Adrenal gland (tissue), 12 donors: Measurements from ENCODE around the gene BSG. TPM values are rescaled to one million over a fixed set of nuclear protein-coding genes. Genes with fewer than 3 reads are reported as not detected.

Source experiments
- DNase-seq, 7 donors: peaks; one replicate each; pipeline ENCODE4 v3.0.0-alpha.2; 2019 to 2020
- H3K27ac ChIP-seq, 5 donors: fragments of 200-600 bp; sonication (generic) in 4 of 5; 1 replicate in 3 of 5; 2 replicates in 2 of 5; pipeline versions ENCODE4 v1.5.1 to v1.8.0; 2016 to 2020; ENCODE audit warnings: mild to moderate bottlenecking in 1 of 5
- H3K27me3 ChIP-seq: fragments of 200-600 bp; 2 replicates; pipeline ENCODE4 v1.8.0; 2021
- H3K36me3 ChIP-seq, 2 donors: fragments of 200-600 bp; replicated peaks in 1 of 2; 1 replicate in 1 of 2; 2 replicates in 1 of 2; pipeline versions ENCODE4 v1.5.1 to v1.8.0; 2018 to 2022
- H3K4me1 ChIP-seq, 2 donors: fragments of 200-600 bp; replicated peaks in 1 of 2; 1 replicate in 1 of 2; 2 replicates in 1 of 2; pipeline versions ENCODE4 v1.5.1 to v1.8.0; 2018 to 2021
- H3K4me3 ChIP-seq, 4 donors: fragments of 200-600 bp; sonication (generic) in 3 of 4; one replicate each; pipeline ENCODE4 v1.5.1; 2016 to 2018
- H3K9me3 ChIP-seq, 3 donors: fragments of 200-600 bp; sonication (generic) in 1 of 3; replicated peaks in 1 of 3; 1 replicate in 2 of 3; 2 replicates in 1 of 3; pipeline versions ENCODE4 v1.5.1 to v1.8.0; 2016 to 2021
- POLR2A ChIP-seq, 2 donors: fragments of 450-650 bp; IDR thresholded peaks; one replicate each; pipeline ENCODE4 v1.6.1; 2017; ENCODE audit warnings: antibody characterized with exemption in 2 of 2, mild to moderate bottlenecking in 2 of 2, moderate library complexity in 1 of 2
- WGBS, 4 donors: extraction: QIAGEN DNeasy Blood & Tissue Kit in 2 of 4; methylation state at CpG; one replicate each; pipeline versions ENCODE4 v1.1.5 to v1.1.7; 2013 to 2017; 5-methylcytosine and 5-hydroxymethylcytosine counted together
- intact Hi-C, 2 donors: fragments of 100-400 bp; cut with DNase I; formaldehyde crosslinking; loops; one replicate each; pipeline versions ENCODE4 v1.14.1 to v1.15.0; 2022 to 2023
- polyA plus RNA-seq, 3 donors: library from polyadenylated mRNA; stranded (reverse); fragments of 200-250 nt in 2 of 3; fragments of 350-450 nt in 1 of 3; fragmentation: Illumina TruSeq in 1 of 3; extraction: RNeasy Lipid Tissue Mini Kit (QIAGEN cat#74804) in 1 of 3; gene quantifications; one replicate each; pipeline ENCODE4 v1.2.3, GENCODE V29; 2013 to 2014
- total RNA-seq, 9 donors: library from RNA; depleted of rRNA in 4 of 9; stranded (reverse); fragments of >200 nt in 4 of 9; fragments of 120-200 nt in 1 of 9; fragmentation: NEBNext Ultra II Directional in 1 of 9; extraction: Animal tissue kit (Norgen Biotek cat#: 25700) in 1 of 9; gene quantifications; one replicate each; pipeline versions ENCODE4 v1.1.0 to v1.2.4, GENCODE V29; 2013 to 2023
- TF ChIP-seq, protein P1 (sequence below), 6 experiments: fragments of 450-650 bp in 4 of 6; fragments of 200-600 bp in 2 of 6; sonication (generic) in 1 of 6; IDR thresholded peaks; 1 replicate in 5 of 6; 2 replicates in 1 of 6; pipeline versions ENCODE4 v1.5.1 to v1.8.0; 2016 to 2021; ENCODE audit warnings: antibody characterized with exemption in 6 of 6, mild to moderate bottlenecking in 2 of 6, moderate library complexity in 1 of 6
- donor health status: healthy with polysubstance abuse.
- donor health status: Bipolar disorder and iron deficiency.
- donor health status: DM: yes; HTN: yes; CAD: no.
- donor health status: DM: no; HTN: no; CAD: no.
- donor health status: DM: no; HTN: no; CAD: no.
- donor health status: DM: yes; HTN: yes; CAD: no.

The BSG gene
- total and polyA plus RNA-seq, 12 donors, result 328 to 2,214 (median 832) TPM

DNA sequence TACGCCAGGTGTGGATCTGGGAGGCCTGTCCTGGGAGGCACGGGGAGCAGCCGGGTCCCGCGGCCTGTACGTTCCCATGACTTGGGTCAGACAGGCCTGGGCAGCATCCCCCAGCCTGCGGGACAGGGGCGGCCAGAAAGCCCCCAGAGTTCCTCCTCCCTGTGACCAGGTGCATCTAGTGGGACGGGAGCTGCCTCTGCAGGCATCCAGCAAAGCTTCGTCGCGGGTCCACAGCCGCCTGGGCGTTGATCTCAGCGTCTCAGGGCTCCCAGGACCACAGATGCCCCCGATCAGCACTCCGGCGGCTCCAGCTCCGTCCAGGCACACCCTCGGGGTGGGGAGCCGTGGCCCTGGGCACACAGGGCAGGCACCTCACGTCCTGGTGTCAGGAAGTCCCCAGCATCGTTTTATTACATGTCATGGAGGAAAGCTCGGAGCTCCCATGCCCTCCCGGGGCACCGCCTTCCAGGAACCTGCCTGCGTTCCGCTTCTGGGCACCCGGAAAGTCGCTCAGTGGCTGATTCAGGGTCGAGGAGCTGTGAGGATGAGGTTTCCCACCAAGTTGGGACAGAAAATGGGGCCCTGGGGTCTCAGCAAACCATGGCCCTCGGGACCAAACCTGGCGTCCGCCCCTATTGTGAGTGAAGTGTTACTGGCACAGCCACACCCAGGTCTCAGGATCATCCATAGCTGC is 30.1 kb upstream of the BSG start:
- DNase-seq, result no peak
- TF ChIP-seq, protein P1, sequence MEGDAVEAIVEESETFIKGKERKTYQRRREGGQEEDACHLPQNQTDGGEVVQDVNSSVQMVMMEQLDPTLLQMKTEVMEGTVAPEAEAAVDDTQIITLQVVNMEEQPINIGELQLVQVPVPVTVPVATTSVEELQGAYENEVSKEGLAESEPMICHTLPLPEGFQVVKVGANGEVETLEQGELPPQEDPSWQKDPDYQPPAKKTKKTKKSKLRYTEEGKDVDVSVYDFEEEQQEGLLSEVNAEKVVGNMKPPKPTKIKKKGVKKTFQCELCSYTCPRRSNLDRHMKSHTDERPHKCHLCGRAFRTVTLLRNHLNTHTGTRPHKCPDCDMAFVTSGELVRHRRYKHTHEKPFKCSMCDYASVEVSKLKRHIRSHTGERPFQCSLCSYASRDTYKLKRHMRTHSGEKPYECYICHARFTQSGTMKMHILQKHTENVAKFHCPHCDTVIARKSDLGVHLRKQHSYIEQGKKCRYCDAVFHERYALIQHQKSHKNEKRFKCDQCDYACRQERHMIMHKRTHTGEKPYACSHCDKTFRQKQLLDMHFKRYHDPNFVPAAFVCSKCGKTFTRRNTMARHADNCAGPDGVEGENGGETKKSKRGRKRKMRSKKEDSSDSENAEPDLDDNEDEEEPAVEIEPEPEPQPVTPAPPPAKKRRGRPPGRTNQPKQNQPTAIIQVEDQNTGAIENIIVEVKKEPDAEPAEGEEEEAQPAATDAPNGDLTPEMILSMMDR (IDR thresholded peaks at IDR 0.05), result no peak
- no peak for TF ChIP-seq POLR2A (IDR thresholded peaks at IDR 0.05)
- WGBS, 4 donors, result 90 to 94% (median 92%) methylated on average over 15 to 34 of the region's 34 CpGs

DNA sequence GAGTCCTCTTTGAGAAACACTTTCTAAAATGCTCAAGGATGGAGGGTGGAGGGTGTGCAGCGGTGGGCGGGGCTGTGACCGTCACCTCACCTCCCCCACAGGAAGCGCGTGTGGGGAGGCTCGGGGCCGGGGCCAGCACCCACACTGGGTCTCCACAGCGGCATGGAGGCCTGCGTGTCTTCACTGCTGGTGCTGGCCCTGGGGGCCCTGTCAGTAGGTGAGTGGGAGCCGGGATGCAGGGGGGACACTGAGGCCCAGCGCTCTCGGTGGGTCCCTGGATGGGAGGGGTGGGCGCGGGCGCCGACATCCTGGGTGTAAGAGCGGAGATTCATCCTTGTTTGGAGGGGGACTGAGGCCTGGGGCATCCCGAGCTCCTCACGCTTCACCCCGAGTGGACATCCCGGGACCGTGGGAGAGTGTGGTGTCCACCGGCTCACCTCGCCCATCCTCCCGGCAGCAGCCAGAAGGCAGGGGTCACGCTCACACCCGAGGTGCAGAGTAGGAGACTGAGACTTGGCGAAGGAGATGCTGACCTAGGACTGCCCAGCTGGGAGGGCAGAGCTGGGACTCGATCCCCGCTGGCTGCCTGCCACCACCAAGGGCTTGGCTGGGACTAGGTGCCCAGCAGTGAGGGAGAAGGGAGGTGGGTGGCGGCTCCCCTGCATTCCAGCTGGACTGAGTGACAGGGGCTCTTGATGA is 28.3 kb upstream of the BSG start, which contains the start of gene GZMM:
TSS of gene GZMM (plus strand) at position 144 of the 699 bp plus-strand sequence. CDS start at position 163, 19 bp downstream.
- Histone ChIP-seq H3K27me3 (no peaks in the 10 kb centered on the region), H3K4me3 (no peak within 1 kb of the TSS), H3K4me1 (no peaks in the 10 kb centered on the region), H3K27ac (no peak within 1 kb of the TSS), H3K9me3 (no peaks in the 10 kb centered on the region), H3K36me3 (peaks cover 0 to 24% of the 10 kb centered on the region in 2 donors)
- TF ChIP-seq POLR2A (IDR thresholded peaks at IDR 0.05), result no peak
- TF ChIP-seq, protein P1 (IDR thresholded peaks at IDR 0.05), result no peak
- WGBS, 4 donors, result 48 to 58% (median 51%) methylated on average over 7 to 31 of the region's 31 CpGs
- intact Hi-C loops, result no loop called here
- DNase-seq, result no peak

More for the DNA sequence above, 30.1 kb upstream of the BSG start:
- no peaks in the 10 kb centered on the region for H3K4me1 ChIP-seq
- no peaks in the 10 kb centered on the region for H3K27me3 ChIP-seq
- intact Hi-C loops, result no loop called here
- H3K27ac ChIP-seq, result no peak overlapping the region
- no peak overlapping the region for H3K4me3 ChIP-seq
- peaks cover 0 to 38% of the 10 kb centered on the region in 2 donors for H3K36me3 ChIP-seq
- no peaks in the 10 kb centered on the region for H3K9me3 ChIP-seq

DNA sequence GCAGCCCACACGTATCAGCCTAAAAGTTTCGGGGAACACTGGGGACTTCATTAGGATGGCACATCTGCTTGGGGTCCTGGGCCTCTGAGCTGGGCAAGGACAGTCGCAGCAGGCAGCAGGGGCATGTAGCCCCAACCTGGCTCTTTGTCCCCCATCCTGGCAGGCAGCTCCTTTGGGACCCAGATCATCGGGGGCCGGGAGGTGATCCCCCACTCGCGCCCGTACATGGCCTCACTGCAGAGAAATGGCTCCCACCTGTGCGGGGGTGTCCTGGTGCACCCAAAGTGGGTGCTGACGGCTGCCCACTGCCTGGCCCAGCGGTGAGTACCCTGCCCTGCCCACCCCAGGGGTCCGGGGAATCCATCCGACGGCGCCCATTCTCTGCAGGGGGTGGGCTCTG is 25.3 kb upstream of the BSG start:
- DNase-seq, result no peak
- peaks cover 0 to 4% of the 10 kb centered on the region in 2 donors for H3K36me3 ChIP-seq
- no peak overlapping the region for H3K27ac ChIP-seq
- no peak overlapping the region for H3K4me3 ChIP-seq
- no peaks in the 10 kb centered on the region for H3K27me3 ChIP-seq
- H3K9me3 ChIP-seq, result no peaks in the 10 kb centered on the region
- H3K4me1 ChIP-seq, result no peaks in the 10 kb centered on the region
- 89 to 96% (median 92%) methylated on average over 6 to 15 of the region's 15 CpGs for WGBS, 4 donors
- intact Hi-C loops, result no loop called here
- TF ChIP-seq POLR2A (IDR thresholded peaks at IDR 0.05), result no peak
- TF ChIP-seq, protein P1 (IDR thresholded peaks at IDR 0.05), result no peak

DNA sequence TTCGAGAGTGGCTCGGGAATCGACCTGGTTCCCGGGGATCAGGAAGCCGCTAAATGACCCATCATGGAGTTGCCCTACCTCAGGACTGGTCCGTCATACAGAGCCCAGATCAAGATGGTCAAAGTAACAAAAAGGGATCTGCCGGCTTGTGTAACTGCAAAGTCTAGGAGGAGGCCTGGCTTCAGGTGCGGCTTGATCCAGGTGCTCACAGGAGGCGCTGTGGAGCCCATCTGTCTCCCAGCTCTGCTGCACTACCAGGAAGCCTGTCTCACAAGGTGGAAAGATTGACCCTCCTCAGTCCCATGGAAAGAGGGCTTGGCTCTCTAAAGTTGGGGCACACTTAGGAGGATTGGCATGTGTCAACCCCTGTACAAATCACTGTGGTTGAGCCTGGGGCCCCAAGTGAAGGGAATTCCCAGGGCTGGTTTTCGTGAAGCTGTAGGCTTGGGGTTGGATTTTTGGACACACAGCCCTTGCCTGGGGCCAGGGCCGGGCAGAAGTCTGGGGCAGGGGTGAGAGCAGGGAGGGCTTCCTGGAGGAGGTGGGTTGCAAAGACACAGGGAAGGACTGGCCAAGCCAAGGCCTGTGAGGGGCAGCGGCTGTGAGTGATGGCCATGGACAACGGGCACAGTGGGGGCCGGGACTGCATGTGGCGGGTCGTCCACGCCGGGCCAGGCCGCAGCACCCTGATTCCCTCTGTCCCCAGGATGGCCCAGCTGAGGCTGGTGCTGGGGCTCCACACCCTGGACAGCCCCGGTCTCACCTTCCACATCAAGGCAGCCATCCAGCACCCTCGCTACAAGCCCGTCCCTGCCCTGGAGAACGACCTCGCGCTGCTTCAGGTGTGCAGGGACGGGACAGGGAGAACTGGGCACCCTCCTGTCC is 24.3 kb upstream of the BSG start:
- Histone ChIP-seq H3K9me3 (no peaks in the 10 kb centered on the region), H3K36me3 (no peaks in the 10 kb centered on the region), H3K27ac (no peak overlapping the region), H3K27me3 (no peaks in the 10 kb centered on the region), H3K4me1 (no peaks in the 10 kb centered on the region), H3K4me3 (no peak overlapping the region)
- DNase-seq, result no peak
- WGBS, 4 donors, result 80 to 85% (median 85%) methylated on average over 11 to 26 of the region's 26 CpGs
- TF ChIP-seq POLR2A (IDR thresholded peaks at IDR 0.05), result no peak
- TF ChIP-seq, protein P1 (IDR thresholded peaks at IDR 0.05), result no peak
- intact Hi-C loops, result no loop called here
